Inferior parietal cortex (tissue), 1 donor: ENCODE results near the gene CYP46A1.
"Not testable (repeated sequence)": the region's sequence is repeated elsewhere in the genome, so short reads cannot be mapped to it uniquely, and the experiment has no call there.

Experiments used
- DNase-seq: peaks from one replicate; pipeline ENCODE4 v3.0.0-alpha.2; 2016; ENCODE audit errors: extremely low spot score

Gene CYP46A1

GRCh38 chr14:99683619-99684409, at the start of gene CYP46A1:
CYP46A1 (plus strand) TSS chr14:99684298; CDS start chr14:99684418, 120 bp downstream.
- DNase-seq = peak; percentile 94

- DNase-seq = no peak
Observed at GRCh38 chr14:99634443-99634842, 49.7 kb upstream of the CYP46A1 start.

GRCh38 chr14:99635116-99635515, 49.0 kb upstream of the CYP46A1 start:
- DNase-seq = no peak

GRCh38 chr14:99636487-99636886, 47.6 kb upstream of the CYP46A1 start:
- no peak for DNase-seq

- no peak for DNase-seq
Observed at GRCh38 chr14:99637624-99638023, 46.5 kb upstream of the CYP46A1 start.

GRCh38 chr14:99642771-99643170, 41.3 kb upstream of the CYP46A1 start:
- DNase-seq = not testable (repeated sequence)

GRCh38 chr14:99643343-99643742, 40.8 kb upstream of the CYP46A1 start:
- no peak for DNase-seq

- DNase-seq = no peak
Observed at GRCh38 chr14:99644035-99644587, 40.0 kb upstream of the CYP46A1 start.

- DNase-seq = no peak
Observed at GRCh38 chr14:99644723-99645544, 39.2 kb upstream of the CYP46A1 start, which contains the start of gene HHIPL1. HHIPL1 (plus strand) TSS chr14:99645129; CDS start chr14:99645208, 79 bp downstream.

- DNase-seq = no peak
Observed at GRCh38 chr14:99645545-99646505, 38.3 kb upstream of the CYP46A1 start.

- no peak for DNase-seq
Observed at GRCh38 chr14:99647411-99647810, 36.7 kb upstream of the CYP46A1 start.

- no peak for DNase-seq
Observed at GRCh38 chr14:99648027-99648784, 35.9 kb upstream of the CYP46A1 start.

GRCh38 chr14:99649219-99649618, 34.9 kb upstream of the CYP46A1 start:
- DNase-seq = no peak

- DNase-seq = no peak
Observed at GRCh38 chr14:99649643-99650042, 34.5 kb upstream of the CYP46A1 start.

GRCh38 chr14:99650189-99650588, 33.9 kb upstream of the CYP46A1 start:
- no peak for DNase-seq

GRCh38 chr14:99651953-99652746, 31.9 kb upstream of the CYP46A1 start:
- DNase-seq = no peak

GRCh38 chr14:99654235-99654985, 29.7 kb upstream of the CYP46A1 start:
- DNase-seq = no peak

- DNase-seq = no peak
Observed at GRCh38 chr14:99655521-99655920, 28.6 kb upstream of the CYP46A1 start.

- no peak for DNase-seq
Observed at GRCh38 chr14:99656171-99656570, 27.9 kb upstream of the CYP46A1 start.
